HG02840 (cell line): Measurements from ENCODE around the gene TRIM75.
"Not testable (repeated sequence)": the region's sequence is repeated elsewhere in the genome, so short reads cannot be mapped to it uniquely, and the experiment has no call there.

Source experiments
- ATAC-seq: cut with Tn5 transposase; IDR thresholded peaks from one replicate; pipeline ENCODE4 v1.9.1; 2021; ENCODE audit warnings: mild to moderate bottlenecking, moderate library complexity, moderate number of reproducible peaks; ENCODE audit not compliant: unreplicated experiment, low FRiP score

TRIM75 gene

DNA sequence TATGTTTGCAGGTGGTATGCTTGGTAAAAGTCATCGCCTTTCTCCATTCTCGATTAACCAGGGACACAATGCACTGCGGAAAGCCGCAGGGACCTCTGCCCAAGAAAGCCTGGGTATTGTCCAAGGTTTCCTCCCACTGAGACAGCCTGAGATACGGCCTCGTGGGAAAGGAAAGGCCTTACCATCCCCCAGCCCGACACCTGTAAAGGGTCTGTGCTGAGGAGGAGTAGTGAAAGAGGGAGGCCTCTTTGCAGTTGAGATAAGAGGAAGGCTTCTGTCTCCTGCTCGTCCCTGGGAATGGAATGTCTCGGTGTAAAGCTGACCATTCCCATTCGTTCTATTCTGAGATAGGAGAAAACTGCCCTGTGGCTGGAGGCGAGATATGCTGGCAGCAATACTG lies 19.7 kb downstream of the TRIM75 start:
- ATAC-seq = not testable (repeated sequence)

DNA sequence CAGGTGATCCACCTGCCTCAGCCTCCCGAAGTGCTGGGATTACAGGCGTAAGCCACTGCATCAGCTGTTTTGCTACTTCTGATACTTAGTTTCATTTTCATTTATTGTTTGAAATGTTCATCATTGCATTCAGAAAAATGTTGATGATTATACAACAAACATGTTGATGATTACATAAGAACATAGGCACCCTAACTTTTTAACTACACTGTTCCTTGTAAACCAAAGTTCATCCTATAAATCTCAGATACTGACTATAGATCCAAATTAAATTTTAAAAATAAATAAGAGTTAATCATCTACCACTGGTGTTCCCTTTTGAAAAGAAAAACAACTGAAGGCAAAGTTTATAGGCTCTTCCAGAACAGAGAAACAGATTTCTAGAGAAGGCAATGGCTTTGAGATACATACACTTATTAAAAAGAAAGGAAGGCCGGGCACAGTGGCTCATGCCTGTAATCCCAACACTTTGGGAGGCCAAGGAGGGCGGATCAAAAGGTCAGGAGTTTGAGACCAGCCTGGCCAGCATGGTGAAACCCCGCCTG lies 23.4 kb downstream of the TRIM75 start:
- no peak for ATAC-seq

- ATAC-seq = no peak
Observed at GRCh38 chr4:165079476-165079875, 25.8 kb downstream of the TRIM75 start.

- ATAC-seq = not testable (repeated sequence)
Observed at GRCh38 chr4:165084787-165085186, 31.1 kb downstream of the TRIM75 start.

DNA sequence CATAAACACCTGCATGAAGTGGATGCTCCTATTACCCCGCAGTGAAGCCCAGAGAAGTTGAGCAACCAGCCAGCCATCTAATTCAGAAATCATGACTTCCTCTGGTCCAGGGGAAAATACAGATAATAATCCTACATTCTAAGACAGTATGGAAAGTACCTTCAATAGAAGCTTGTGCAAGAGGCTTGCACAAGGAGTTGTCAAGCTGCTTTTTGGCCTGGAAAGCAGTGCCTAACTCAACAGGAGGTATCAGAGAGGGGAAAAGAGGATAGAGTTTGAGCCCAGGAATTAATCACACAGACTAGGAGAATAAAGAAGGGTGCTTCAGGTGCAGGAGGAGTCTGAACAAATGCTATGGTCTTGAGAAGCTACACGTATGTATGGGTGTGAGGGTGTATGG lies 32.3 kb downstream of the TRIM75 start:
- no peak for ATAC-seq

GRCh38 chr4:165088366-165088765 lies 34.7 kb downstream of the TRIM75 start:
- ATAC-seq = no peak

DNA sequence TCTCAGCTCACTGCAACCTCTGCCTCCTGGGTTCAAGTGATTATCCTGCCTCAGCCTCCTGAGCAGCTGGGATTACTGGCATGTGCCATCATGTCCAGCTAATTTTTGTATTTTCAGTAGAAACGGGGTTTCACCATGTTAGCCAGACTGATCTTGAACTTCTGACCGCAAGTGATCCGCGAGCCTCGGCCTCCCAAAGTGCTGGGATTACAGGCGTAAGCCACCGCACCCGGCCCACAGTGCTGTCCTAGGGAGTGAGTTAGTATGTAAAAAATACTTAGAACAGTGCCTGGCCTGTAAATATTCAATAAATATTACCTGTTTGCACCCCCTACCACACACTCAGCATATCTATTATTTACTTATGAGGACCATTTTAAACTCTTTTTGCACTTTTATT lies 38.5 kb downstream of the TRIM75 start:
- not testable (repeated sequence) for ATAC-seq

- ATAC-seq = no peak
Observed at GRCh38 chr4:165094873-165095272, 41.2 kb downstream of the TRIM75 start.

DNA sequence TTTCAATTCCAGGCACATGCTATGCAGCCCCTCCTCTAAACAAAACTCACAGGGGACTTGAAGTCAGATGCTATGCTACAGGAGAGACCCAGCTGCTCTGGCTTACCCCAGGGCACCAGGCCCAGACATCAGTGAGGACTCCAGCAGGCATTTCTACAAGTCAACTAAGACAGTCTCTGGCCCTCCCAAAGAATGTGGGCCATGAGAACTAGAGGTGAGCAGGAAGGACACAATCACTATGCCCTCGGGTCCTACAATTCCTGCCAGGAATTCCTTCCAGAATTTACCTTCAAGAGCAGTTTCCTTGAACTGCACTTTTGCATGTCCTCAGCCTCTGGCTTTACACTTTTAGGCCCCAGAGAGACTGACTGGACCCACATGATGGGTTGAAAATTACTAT lies 41.6 kb downstream of the TRIM75 start:
- no peak for ATAC-seq

DNA sequence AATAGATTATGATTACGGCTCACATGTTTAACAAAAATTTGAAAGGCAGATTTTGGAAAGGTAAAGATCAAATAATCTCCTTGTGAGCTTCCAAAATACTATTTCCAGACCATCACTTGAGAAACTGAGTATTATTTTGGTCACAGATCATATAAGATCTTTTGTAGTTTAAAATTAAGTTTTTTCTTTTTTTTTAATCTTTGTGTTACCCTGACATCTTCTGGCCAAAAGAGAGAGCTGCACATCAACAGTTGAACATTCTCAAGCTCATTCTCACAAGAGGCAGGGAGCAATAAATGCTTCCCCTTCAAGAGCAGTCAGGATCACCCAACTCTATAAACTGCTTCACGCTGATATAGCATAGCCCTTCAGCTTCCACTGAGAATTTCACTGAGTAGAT lies 43.1 kb downstream of the TRIM75 start:
- no peak for ATAC-seq

DNA sequence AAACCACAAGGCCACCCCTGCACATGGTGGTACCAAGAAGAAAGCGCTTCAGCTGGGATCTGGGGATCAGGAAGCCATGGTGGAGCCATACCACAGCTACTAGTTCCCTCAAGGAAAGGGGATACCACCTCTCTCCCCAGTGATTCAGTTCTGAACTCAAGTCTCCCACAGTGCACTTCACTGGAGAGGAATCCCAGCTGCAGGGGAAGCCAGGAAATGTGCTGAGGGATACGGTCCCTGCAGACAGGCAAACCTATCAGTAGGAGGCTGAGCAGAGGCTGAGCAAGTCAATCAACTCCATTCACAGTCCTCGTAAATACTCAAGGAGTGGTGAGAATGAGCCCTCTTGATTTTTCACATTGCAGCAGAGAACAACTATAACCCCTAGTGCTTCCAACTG lies 48.0 kb downstream of the TRIM75 start:
- no peak for ATAC-seq

- ATAC-seq = no peak
Observed at GRCh38 chr4:165106518-165106917, 52.9 kb downstream of the TRIM75 start.
